Anterior cingulate cortex (tissue), 58 donors: ENCODE measurements around the gene CECR2.
A peak's percentile ranks its signal among the peaks of the same experiment; 100 is the strongest.

Source experiments
- DNase-seq, 58 donors: peaks; one replicate each; lab custom pipeline; 2025; lab: John Stamatoyannopoulos, UW

Gene CECR2

DNA sequence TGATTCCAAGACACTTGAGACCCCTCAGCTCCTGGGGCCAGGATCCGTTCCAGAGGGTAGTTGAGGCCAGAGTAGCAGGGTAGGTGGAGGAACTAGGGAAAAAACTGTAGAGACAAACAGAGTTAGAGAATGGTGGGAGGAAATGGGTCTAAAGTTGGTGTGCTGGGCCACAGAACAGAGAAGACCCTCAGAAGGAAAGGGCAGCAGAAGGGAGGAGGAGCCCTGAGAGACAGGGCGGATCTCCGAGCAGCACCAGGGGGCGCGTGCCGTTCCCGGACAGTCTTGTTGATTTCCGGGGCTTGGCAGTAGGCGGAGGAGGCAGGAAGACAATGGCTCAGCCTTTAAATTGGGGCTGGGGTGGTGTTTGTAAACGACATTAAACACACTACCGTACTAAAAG is 2.4 kb upstream of the CECR2 start:
- DNase-seq = peak in 33 of 58 donors; percentile 1 to 48 (median 21)

DNA sequence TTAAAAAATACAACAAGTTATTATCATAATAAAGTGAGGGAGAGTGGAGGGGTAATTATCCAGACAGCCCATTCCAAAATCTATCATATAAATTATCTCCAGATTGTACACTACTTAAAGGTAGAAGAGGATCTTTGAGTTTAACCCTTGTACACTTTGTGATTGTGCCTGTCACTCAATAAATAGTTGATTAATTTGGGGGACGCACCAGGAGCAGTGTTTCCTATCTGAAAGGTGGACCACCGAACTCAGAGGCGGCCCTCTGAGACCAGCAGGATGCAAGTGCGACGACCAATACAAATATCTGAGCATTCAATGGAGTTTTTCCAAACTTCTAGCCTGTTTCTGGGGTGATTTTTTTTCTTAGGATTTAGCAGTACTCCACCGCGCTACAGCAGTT is 1.1 kb upstream of the CECR2 start:
- DNase-seq = no peak

DNA sequence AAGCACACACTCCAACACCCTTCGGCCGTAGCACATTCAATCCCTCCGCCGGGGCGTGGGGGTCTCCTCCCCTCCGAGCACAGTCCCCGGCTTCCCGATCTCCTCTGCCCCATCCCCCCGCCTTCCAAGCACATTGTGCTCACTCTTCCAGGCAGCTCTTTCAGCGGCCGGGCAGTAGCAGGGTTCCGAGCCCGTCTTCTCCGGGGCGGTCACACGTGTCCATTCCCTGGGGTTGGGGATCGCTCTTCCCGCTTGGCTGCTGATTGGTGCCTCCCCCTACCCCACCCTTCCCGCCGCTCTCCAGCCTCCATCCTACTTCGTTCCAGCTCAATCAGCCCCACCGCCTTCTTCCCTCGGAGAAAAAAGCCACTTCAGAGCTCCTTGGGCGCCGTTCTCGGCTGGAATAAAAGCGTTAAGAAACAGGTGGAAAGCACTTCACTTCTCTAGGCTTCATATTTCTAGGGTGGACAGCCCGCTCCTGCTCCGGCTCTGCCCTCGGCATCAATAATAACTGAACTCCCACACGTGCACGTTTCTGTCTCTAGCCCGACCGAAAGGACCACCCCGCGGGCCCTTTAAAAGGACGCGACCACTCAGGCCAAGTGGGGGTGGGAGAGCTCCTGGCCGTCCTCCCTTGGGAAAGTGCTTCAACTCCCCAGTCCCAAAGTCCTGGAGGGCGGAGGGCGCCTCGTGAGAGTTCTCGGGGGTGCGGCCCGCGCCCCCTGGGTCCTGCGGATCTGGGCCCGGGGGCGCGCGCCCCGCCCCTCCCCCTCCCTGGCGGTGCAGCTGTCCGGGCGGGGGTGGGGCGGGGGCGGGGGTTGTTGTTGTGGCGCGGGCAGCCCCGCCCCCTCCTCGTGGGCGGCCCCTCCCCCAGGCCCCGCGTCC is 464 bp upstream of the CECR2 start:
- DNase-seq = peak in 54 of 58 donors; percentile 4 to 86 (median 70)

DNA sequence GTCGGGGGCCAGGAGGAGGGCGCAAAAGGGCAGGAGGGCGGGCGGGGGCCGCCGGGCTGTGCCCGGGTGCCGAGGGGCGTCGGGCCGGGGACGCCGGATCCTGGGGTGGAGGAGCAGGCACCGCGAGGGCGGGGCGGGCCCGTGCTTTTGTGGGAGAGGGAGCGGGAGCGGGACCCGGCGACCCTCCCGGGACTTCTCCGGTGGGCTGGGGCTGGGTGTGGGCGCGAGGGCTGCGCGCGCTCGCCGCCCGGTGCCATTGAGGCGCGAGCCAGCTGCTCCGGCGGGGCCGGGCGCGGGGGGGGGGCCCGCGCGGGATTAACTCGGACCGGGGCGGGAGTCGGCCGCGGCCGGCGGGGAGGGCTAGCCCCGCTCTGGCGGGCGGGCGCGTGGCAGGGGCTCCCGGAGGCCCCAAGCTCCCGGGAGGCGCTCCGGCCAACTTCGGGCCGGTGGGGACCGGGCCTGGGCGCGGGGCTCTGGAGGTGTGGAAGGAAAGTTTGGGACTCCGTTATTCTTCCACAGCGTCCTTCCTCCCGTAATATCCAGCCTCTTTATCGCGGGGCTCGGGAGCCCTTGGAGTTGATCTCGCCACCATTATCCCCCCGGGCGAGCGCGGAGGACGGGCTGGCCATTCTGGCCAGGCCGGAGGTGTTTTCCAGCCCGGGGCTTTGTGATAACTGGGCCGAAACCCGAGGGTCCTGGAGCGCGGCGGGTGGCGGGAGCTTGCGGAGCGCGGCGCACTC is 936 bp downstream of the CECR2 start:
- peak in 29 of 58 donors; percentile 4 to 70 (median 38) for DNase-seq

DNA sequence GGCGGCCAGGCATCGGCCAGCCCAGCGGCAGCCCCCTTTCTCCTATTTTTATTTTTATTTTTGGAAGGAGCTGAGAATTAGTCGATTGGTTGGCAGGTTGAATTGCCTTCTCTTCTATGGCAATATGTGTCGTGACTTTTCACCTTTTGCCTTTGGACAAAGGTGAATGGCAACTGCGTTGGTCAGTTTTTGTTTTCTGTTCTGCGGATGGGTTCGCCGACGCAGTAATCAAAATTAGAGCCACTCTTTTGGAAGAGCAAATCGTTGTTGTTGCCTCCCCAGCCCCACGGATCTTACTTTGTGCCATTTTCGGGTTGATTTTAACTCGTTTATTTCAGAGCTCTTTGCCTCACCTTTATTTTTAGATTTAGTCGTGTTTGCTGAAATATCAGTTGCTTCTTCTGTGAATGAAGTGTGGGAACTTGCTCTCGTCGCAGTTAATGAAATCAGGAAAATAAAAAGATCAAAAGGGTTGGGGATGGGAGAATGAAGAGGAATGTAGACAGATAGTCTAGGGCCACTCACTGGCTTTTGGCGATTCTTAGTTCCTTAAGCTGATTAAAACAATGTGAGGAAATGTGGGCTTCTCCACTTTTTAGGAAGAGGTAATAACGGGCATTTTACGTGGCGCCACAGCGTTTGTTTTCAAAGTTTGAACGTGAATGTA is 1.6 kb downstream of the CECR2 start:
- peak in 1 of 58 donors; percentile 33 for DNase-seq

DNA sequence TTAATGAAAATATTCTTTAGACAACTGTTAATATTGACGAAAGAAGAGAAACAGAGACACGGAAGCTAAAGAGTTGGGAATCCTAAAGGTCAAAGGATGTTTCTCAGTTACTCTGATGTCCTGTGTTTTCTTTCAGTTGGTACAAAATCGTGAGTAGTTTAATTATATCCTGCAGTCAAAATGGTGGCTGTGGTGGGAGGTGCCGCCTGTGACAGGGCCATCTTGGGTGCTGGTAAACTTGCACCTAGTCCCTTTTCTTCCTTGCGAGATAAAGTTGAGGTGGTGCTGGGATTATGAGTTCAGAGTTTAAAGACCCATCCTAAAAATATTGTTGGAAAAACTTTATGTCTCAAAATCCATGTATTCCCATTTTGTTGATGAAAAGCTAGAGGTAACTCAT is 2.2 kb downstream of the CECR2 start:
- DNase-seq = no peak

DNA sequence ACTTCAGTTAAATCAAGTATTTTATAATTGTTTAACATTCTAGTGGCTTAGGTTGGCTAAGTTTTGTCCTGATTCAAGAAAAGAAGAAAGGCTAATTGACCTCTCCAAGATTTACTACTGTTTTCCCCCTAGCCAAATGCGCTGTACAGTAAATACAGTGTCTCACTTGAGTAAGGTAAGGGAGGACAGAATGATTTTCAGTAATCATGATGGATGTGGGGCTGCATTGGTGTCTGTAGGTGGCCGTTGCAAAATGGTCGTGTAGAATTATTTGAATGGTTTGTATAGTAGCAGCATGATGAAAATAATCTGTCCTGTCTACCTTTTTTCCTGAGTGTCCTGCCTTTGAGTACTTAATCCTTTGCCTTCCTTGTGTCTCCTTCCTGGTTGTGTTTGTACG is 4.6 kb downstream of the CECR2 start:
- DNase-seq = no peak

DNA sequence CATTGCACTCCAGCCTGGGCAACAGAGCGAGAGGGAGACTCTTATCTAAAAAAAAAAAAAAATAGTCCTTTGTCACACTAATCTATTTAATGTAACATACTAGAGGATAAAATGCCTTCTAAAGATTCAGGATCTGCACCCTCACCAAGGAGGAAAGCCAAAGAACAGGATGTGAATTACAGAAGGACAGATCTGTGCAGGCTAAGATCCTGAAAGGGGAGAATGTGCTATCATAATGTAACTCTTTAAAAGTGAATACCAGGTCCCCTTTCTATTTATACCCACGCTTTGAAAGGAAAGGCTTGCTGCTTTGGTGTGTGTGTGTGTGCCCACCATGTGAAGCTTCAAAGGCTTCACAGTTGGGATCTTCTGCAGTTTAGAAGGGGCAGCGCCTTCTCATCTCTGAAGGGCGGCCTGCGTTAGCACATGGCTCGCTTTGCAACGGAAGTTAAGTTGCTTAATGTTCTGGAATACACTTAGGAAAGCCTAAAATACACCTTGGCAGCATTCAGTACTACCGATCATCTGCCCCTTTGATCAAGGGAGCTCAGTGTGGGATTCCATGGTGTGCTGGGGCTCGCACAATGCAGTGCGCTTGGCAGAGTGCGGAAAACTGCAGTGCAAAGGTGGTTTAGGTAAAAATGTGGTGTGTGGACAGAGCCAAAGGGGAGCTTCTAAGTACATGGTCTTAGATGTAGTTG is 6.8 kb downstream of the CECR2 start:
- DNase-seq = no peak

DNA sequence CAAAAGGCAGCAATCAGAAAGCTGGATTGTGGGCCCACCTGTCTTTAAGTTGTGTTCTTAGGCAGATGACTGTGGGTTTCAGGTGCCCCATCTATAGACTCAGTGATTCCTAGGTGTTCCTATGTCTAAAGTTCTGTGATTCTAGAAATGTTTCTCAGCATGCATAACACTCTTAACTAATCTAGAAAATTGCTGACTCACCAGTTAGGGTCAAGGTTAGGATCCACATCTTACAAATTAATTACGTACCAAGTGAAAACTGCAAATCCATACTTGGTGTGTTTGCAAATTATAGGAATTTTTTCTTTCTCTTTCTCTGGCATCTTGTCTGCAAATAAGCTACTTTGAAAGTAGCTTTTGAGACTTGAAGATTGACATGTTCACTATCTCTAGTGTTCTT is 7.7 kb downstream of the CECR2 start:
- DNase-seq = no peak

DNA sequence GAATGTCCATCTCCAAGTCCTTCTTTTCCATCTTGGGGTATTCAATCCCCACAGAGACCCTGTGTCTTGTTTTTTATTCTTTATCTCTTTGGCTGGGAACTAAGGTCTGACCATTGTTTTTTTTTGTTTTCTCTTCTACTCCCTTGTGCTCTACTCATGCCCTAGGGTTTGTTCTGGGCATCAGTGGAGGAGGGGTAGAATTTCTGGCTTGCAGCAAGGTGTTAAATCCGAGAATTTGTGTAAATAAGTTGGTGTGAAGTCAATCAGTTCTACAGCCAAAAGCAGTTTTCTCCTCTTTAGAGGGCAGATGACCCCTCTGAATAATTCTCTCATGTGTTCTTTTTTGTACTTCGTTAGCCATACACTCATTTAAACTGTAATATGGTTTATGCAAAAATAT is 10.7 kb downstream of the CECR2 start:
- DNase-seq = no peak

DNA sequence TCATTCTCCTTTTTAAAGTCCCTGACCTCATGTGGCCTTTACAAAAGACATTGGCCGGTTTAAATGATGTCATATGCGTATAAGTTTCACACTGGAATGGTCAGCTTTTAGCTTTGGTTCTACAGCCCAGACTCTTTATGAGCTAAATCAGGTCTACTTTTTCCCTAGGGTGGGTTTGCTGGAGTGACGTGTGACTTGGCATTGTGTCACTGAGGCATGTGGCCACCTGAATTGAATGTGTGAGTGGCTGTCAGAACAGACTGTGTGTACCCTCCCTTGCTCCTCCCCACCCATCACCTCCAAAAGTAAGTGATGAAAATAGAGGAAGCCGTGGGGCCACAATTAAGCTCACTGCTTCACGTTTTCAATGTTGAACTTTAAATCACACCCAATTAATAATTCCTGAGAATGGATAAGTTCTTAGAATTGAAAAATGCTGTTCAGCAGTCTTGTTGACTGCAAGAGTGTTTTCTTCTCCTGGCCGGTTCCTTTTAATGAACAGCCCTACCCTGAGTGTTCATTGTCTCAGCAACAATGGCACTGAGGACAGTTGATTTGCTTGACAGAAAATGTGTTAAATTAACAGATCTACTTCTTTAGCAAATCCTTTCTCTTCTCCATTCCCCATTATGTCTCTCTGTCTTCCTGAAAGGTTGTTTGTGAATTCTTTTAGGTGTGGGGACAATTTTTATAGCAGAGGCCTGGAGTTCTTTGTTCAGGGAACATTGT is 11.3 kb downstream of the CECR2 start:
- no peak for DNase-seq

DNA sequence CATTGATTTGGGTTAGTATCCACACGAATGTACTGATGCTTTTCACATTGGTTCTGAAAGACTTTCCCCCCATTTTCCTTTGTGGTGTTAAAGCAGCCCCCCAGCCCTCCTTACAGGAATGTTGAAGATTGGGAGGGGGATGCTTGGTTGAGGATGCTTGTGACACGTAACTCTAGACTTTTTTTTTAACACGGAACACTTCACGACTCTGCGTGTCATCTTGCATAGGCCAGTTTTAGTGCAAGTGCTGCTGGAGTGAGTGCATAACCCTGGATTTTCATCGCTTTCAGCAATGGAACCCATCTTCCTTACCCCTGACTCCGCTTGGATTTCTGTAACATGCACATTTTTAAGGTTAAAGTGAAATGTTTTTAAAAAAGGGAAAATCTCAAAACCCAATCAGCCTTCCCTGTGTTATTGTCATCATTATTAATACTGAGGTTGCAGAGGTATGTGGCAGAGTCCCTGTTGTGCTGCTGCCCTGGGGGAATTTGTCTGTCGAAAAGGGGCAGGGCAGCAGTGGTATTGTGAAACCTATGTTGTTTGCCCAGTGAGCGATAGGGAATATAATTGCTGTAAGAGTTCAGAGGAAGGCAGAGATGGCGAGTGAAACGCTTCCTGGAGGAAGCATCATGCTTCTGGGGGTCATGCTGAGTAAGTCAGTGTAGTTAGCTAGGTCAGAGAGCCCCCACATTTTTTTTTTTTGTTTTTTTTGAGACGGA is 12.1 kb downstream of the CECR2 start:
- DNase-seq = no peak

DNA sequence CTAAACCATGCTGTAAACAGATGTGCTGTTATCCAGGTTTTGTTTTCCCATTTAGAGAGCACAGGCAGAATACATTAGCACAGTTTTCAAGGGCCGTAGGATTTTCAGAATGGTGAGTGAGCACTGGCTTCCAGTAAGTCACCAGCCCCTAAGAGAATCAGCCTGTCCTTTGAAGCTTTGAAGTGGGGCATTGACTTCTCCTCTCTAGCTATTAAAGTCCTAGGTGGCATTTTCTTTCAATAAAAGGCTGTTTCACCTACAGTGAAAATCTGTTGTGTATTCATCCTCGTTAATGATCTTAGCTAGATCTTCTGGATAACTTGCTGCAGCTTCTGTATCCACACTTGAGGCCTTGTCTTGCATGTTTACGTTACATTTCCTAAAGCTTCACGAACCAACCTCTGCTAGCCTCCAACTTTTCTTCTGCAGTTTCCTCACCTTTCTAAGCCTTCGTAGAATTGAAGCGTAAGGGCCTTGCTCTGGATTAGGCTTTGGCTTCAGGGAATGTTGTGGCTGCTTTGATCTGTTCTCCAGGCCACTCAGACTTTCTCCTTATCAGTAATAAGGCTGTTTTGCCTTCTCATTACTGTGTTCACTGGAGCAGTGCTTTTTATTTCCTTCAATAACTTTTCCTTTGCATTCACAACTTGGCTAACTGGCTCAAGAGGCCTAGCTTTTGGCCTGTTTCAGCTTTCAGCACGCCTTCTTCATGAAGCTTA is 15.5 kb downstream of the CECR2 start:
- no peak for DNase-seq

DNA sequence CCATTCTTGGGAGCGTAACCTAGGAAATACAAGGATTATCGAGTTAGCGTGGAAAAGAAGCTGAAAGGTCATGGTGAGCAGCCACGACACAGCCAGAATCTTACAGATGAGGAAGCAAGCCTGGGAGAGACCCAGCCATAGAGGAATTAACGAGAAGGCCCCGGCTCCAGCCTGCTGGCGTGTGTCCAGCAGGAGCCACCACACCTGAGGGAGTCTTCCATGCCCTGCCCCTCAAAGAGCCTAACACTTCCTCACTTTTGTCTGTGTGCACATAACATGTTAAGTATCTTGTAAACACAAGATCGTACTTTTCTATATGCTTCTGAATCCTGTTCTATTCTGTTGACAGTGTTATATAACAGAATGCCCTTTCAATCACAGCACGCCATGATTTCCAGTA is 18.1 kb downstream of the CECR2 start:
- no peak for DNase-seq

DNA sequence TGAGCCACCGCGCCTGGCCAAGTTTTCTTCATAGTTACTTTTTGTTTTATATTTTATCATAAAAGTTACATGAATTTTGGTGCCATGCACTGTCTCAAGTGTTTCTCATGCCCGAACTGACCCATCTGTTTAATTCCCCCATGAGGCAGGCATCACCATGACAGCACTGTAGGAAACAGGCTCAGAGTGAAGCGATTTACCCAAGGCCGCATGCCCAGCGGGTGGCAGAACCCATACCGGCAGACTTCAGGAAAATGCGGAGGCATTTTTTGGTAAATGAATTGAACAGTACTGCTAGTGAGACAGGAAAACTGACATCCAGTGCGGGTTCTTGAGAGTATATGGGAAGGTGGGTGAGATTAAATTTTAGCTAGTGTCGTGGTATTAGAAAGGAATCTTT is 19.0 kb downstream of the CECR2 start:
- no peak for DNase-seq

DNA sequence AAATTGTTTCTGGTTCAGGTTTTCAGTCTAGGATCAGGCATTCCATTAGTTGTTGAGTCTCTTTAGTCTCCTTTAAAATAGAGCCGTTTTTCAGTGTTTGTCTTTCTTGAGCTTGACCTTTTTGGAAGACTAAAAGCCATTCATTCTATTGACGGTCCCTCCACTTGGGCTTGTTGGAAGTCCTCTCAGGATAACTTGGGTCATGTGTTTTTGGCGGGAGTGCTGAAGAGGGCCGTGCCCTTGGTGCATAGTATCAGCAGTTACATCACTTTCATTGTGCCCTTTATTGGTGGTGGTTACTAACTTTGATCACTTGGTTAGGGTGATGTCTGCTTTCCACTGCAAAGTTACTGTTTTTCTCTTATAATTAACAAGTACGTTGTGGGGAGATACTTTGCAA is 20.8 kb downstream of the CECR2 start:
- no peak for DNase-seq

DNA sequence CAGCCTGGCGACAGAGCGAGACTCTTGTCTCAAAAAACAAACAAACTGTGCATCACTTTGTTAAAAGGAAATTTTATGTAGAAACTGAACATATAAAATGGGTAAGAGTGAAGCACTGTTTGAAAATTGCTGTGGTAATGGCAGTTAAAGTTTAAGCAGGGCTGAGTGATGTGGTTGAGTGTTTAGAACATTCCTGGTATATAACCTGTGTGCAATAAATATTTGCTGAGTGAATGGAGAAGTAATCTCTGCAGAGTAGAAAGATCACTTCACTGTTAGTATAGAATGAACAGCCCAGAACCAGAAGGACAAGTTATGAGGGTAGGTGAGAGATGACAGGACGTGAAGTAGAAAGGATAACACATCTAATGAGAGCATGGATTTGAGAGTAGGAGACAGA is 27.3 kb downstream of the CECR2 start:
- DNase-seq = no peak

DNA sequence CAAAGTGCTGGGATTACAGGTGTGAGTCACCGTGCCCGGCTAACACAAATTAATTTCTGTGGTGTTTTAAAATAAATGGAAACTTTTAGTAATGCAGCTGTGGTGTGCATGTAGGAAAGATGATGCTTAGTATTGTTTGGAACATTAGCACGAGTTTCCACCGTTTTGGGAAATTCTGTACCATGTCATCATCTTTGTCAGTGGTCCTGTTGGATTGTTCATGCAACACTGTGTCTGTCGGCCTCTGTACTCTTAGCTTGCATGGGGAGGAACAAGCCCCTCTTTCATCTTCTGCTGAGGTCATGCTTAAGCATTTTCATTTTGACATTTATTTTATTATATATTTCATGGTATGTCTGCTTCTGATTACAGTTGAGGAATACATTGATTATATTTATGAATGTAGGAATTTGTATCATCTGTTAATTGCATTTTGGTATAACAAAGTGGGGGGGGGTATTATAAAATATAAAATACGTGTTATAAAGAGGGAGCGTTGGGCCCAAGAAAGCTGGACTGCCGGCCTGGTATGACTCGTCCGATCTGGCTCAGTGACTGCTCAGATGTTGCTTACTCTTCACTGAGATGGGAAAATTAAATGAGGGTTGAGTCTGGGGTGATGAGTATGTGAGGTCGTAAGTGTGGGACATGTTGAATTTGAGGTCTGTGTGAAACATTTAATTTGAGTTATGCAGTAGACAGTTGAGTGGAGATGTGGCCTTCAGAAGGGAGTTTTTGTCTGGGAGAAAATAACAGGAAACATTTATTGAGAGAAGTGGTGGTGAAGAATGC is 28.7 kb downstream of the CECR2 start:
- DNase-seq = no peak
